Measurements from ENCODE around the gene CPN1.

Gene CPN1

DNA sequence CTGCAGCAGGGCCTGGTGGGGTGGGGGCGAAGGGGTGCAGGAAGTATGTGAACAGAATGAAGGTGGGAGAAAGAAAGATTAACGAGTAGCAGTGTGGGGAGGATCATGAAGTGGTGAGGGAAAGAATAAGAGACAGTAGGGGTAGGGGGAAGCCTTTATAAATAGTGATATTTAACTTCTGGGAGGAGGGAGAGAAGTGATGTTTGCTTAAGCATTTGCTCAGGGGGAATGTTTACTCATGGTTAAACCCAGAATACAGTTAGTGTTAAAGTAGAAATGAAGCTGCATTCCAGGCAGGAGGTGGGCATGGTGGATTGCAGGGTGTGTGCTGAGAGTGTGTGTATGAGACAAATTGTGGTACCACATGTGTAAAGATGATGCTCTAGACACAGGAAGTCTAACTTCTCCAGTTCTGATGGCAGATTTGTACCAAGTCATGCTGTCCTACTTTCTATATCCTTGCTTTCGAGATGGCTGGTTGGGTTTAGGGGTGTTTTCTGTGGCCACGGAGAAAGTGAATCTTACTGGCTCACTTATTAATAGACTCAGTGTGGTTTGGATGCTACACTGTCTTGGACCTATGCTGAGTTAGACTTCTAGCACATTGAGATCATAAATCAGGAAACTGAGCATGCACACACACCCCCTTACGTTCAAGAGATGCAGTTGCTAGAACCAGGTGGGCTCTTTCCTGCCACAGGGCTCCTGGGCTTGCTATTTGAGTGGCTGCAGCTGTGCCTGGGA lies 61.4 kb downstream of the CPN1 start:
- no peak for TF ChIP-seq EZH2 (optimal IDR thresholded peaks at IDR 0.05; ENCODE audit: low read depth, low read length)
- no peak for TF ChIP-seq EZH2phosphoT487 (IDR thresholded peaks at IDR 0.05; ENCODE audit: low read length)
- TF ChIP-seq, protein P1, sequence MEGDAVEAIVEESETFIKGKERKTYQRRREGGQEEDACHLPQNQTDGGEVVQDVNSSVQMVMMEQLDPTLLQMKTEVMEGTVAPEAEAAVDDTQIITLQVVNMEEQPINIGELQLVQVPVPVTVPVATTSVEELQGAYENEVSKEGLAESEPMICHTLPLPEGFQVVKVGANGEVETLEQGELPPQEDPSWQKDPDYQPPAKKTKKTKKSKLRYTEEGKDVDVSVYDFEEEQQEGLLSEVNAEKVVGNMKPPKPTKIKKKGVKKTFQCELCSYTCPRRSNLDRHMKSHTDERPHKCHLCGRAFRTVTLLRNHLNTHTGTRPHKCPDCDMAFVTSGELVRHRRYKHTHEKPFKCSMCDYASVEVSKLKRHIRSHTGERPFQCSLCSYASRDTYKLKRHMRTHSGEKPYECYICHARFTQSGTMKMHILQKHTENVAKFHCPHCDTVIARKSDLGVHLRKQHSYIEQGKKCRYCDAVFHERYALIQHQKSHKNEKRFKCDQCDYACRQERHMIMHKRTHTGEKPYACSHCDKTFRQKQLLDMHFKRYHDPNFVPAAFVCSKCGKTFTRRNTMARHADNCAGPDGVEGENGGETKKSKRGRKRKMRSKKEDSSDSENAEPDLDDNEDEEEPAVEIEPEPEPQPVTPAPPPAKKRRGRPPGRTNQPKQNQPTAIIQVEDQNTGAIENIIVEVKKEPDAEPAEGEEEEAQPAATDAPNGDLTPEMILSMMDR (IDR thresholded peaks at IDR 0.05; ENCODE audit: low read length), result no peak
- no peaks in the 10 kb centered on the region for H3K79me2 ChIP-seq (ENCODE audit: low read length)
- peak overlapping the region; percentile 22; the same call in 1 of the 2 replicates for H3K4me2 ChIP-seq (ENCODE audit: low read depth, low read length)
- H4K20me1 ChIP-seq (ENCODE audit: insufficient read depth, low read length), result no peaks in the 10 kb centered on the region
- peak; percentile 48 for DNase-seq
- H3K27me3 ChIP-seq (replicated peaks; ENCODE audit: insufficient read depth, low read length), result 0 out of 2 replicates have a peak, but pooled peaks cover 3% of the 10 kb centered on the region
- no peaks in the 10 kb centered on the region for H3K9me2 ChIP-seq (replicated peaks; ENCODE audit: insufficient read depth, low read length)
- no peak overlapping the region for H2AFZ ChIP-seq (ENCODE audit: low read length)
- H3K4me3 ChIP-seq (ENCODE audit: low read length), result no peak overlapping the region
- peaks cover 10% of the 10 kb centered on the region for H3K4me1 ChIP-seq (ENCODE audit: low read length)
- no peaks in the 10 kb centered on the region for H3K9me3 ChIP-seq (replicated peaks; ENCODE audit: insufficient read depth, low read length)
- no peaks in the 10 kb centered on the region for H3F3A ChIP-seq (ENCODE audit: insufficient read depth, low read length)
- no peaks in the 10 kb centered on the region for H3K36me3 ChIP-seq (replicated peaks; ENCODE audit: insufficient read depth, low read length)
- H3K9ac ChIP-seq (ENCODE audit: low read length), result no peak overlapping the region
- no peak overlapping the region for H3K27ac ChIP-seq (ENCODE audit: low read length)

DNA sequence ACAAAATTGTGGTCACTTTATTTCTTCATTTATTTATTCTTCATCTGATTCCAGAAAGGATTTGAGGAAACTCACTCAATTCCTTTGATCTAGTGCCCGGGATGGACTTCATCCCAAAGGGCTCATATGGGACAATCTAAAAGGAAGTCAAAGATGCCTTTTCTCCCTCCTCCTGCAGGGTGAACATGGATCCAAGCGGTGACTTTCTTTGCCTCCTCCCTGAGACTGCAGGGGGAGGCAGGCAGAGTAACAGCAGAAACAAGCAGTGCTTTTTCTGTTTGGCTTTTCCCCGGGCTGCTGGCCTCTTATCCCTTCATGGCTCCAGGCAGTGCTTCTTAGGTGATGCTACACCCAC lies 61.9 kb downstream of the CPN1 start:
- H3F3A ChIP-seq (ENCODE audit: insufficient read depth, low read length), result no peaks in the 10 kb centered on the region
- H3K9me2 ChIP-seq (replicated peaks; ENCODE audit: insufficient read depth, low read length), result no peaks in the 10 kb centered on the region
- no peak overlapping the region for H2AFZ ChIP-seq (ENCODE audit: low read length)
- H3K79me2 ChIP-seq (ENCODE audit: low read length), result no peaks in the 10 kb centered on the region
- H3K4me2 ChIP-seq (ENCODE audit: low read depth, low read length), result no peak overlapping the region
- H3K4me1 ChIP-seq (ENCODE audit: low read length), result peaks cover 10% of the 10 kb centered on the region
- TF ChIP-seq, protein P1 (IDR thresholded peaks at IDR 0.05; ENCODE audit: low read length), result no peak
- no peak for TF ChIP-seq EZH2 (optimal IDR thresholded peaks at IDR 0.05; ENCODE audit: low read depth, low read length)
- TF ChIP-seq EZH2phosphoT487 (IDR thresholded peaks at IDR 0.05; ENCODE audit: low read length), result no peak
- no peaks in the 10 kb centered on the region for H3K9me3 ChIP-seq (replicated peaks; ENCODE audit: insufficient read depth, low read length)
- DNase-seq, result no peak
- no peak overlapping the region for H3K4me3 ChIP-seq (ENCODE audit: low read length)
- no peak overlapping the region for H3K27ac ChIP-seq (ENCODE audit: low read length)
- no peaks in the 10 kb centered on the region for H3K36me3 ChIP-seq (replicated peaks; ENCODE audit: insufficient read depth, low read length)
- H3K9ac ChIP-seq (ENCODE audit: low read length), result no peak overlapping the region
- 0 out of 2 replicates have a peak, but pooled peaks cover 3% of the 10 kb centered on the region for H3K27me3 ChIP-seq (replicated peaks; ENCODE audit: insufficient read depth, low read length)
- no peaks in the 10 kb centered on the region for H4K20me1 ChIP-seq (ENCODE audit: insufficient read depth, low read length)

DNA sequence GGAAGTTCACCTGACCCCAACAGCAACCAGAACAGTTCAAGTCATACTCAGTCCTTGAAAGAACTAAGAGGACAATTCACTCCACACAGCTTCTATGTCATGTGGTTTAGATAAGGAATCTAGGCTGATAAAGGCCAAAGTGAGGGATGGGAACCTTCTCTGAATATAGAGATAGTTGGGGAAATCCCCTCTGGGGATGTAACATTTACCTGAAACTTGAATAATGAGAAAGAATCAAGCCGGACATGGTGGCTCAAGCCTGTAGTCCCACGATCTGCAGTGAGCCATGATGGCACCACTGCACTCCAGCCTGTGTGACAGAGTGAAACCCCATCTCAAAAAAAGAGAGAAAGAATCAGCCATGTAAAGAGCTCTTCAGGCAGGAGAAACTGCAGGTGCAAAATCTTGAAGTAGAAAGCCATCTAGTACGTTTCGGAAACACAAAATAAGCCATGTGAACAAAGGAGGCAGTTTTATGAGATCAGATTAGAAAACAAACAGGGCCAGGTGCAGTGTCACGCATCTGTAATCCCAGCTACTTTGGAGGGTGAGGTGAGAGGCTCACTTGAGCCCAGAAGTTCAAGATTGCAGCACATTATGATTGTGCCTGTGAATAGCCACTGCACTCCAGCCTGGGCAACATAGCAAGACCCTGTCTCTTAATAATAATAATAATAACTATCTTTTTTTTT lies 67.5 kb downstream of the CPN1 start:
- H3K9me3 ChIP-seq (replicated peaks; ENCODE audit: insufficient read depth, low read length), result no peaks in the 10 kb centered on the region
- H3K79me2 ChIP-seq (ENCODE audit: low read length), result no peaks in the 10 kb centered on the region
- no peak overlapping the region for H3K9ac ChIP-seq (ENCODE audit: low read length)
- TF ChIP-seq EZH2phosphoT487 (IDR thresholded peaks at IDR 0.05; ENCODE audit: low read length), result no peak
- no peak for TF ChIP-seq EZH2 (optimal IDR thresholded peaks at IDR 0.05; ENCODE audit: low read depth, low read length)
- TF ChIP-seq, protein P1 (IDR thresholded peaks at IDR 0.05; ENCODE audit: low read length), result no peak
- H3K36me3 ChIP-seq (replicated peaks; ENCODE audit: insufficient read depth, low read length), result no peaks in the 10 kb centered on the region
- H3K4me1 ChIP-seq (ENCODE audit: low read length), result peaks cover 12% of the 10 kb centered on the region
- peak overlapping the region; percentile 13; the same call in 1 of the 2 replicates for H3K4me3 ChIP-seq (ENCODE audit: low read length)
- H2AFZ ChIP-seq (ENCODE audit: low read length), result 0 out of 2 replicates have a peak overlapping the region, but pooled peaks have one; percentile 1
- H3F3A ChIP-seq (ENCODE audit: insufficient read depth, low read length), result peaks cover 16% of the 10 kb centered on the region
- H3K4me2 ChIP-seq (ENCODE audit: low read depth, low read length), result peak overlapping the region; percentile 54
- H3K27ac ChIP-seq (ENCODE audit: low read length), result peak overlapping the region; percentile 62; the same call in 1 of the 2 replicates
- H3K9me2 ChIP-seq (replicated peaks; ENCODE audit: insufficient read depth, low read length), result no peaks in the 10 kb centered on the region
- DNase-seq, result peak; percentile 71
- H3K27me3 ChIP-seq (replicated peaks; ENCODE audit: insufficient read depth, low read length), result no peaks in the 10 kb centered on the region
- H4K20me1 ChIP-seq (ENCODE audit: insufficient read depth, low read length), result no peaks in the 10 kb centered on the region
